ENCODE results near the gene ETV6.

The ETV6 gene

GRCh38 chr12:11697670-11698387, 48.4 kb downstream of the ETV6 start:
- TF ChIP-seq SIN3A (IDR thresholded peaks at IDR 0.05; ENCODE audit: borderline replicate concordance, insufficient read depth, low read length) (no peak), POLR2AphosphoS5 (IDR thresholded peaks at IDR 0.05; ENCODE audit: low read depth, low read length) (no peak), TAF1 (IDR thresholded peaks at IDR 0.05; ENCODE audit: borderline replicate concordance, insufficient read depth, low read length) (no peak), FOXP2 (optimal IDR thresholded peaks at IDR 0.05; ENCODE audit: borderline replicate concordance, extremely low read depth, extremely low read length, insufficient read depth) (no peak)
- TF ChIP-seq, protein P1, sequence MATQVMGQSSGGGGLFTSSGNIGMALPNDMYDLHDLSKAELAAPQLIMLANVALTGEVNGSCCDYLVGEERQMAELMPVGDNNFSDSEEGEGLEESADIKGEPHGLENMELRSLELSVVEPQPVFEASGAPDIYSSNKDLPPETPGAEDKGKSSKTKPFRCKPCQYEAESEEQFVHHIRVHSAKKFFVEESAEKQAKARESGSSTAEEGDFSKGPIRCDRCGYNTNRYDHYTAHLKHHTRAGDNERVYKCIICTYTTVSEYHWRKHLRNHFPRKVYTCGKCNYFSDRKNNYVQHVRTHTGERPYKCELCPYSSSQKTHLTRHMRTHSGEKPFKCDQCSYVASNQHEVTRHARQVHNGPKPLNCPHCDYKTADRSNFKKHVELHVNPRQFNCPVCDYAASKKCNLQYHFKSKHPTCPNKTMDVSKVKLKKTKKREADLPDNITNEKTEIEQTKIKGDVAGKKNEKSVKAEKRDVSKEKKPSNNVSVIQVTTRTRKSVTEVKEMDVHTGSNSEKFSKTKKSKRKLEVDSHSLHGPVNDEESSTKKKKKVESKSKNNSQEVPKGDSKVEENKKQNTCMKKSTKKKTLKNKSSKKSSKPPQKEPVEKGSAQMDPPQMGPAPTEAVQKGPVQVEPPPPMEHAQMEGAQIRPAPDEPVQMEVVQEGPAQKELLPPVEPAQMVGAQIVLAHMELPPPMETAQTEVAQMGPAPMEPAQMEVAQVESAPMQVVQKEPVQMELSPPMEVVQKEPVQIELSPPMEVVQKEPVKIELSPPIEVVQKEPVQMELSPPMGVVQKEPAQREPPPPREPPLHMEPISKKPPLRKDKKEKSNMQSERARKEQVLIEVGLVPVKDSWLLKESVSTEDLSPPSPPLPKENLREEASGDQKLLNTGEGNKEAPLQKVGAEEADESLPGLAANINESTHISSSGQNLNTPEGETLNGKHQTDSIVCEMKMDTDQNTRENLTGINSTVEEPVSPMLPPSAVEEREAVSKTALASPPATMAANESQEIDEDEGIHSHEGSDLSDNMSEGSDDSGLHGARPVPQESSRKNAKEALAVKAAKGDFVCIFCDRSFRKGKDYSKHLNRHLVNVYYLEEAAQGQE (IDR thresholded peaks at IDR 0.05; ENCODE audit: insufficient read depth in 1 of 2, low read depth in 2 of 2, low read length in 2 of 2), result no peak

DNA sequence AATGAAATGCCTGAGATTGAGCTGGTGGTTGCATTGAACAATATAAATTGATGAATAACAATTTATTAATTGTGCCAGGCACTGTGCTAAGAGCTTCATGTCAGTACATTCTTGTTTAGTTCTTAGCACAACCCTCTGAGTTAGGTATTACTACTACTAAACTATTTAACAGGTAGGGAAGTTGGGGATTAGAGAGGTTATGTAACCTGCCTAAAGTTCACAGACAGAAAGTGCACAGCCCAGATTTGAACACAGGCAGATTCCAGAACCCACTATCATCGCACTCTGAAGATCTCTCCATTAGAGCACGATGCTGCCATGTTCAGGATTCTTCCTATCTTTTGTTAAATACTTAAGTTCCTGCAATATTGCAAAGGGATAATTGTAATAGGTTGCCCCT, 49.3 kb downstream of the ETV6 start:
- TF ChIP-seq SIN3A (IDR thresholded peaks at IDR 0.05; ENCODE audit: borderline replicate concordance, insufficient read depth, low read length) (no peak), POLR2AphosphoS5 (IDR thresholded peaks at IDR 0.05; ENCODE audit: low read depth, low read length) (no peak), FOXP2 (optimal IDR thresholded peaks at IDR 0.05; ENCODE audit: borderline replicate concordance, extremely low read depth, extremely low read length, insufficient read depth) (no peak), TAF1 (IDR thresholded peaks at IDR 0.05; ENCODE audit: borderline replicate concordance, insufficient read depth, low read length) (no peak)
- TF ChIP-seq, protein P1 (IDR thresholded peaks at IDR 0.05; ENCODE audit: insufficient read depth in 1 of 2, low read depth in 2 of 2, low read length in 2 of 2), result no peak

GRCh38 chr12:11701433-11701832, 52.0 kb downstream of the ETV6 start:
- TF ChIP-seq TAF1 (IDR thresholded peaks at IDR 0.05; ENCODE audit: borderline replicate concordance, insufficient read depth, low read length), result no peak
- no peak for TF ChIP-seq SIN3A (IDR thresholded peaks at IDR 0.05; ENCODE audit: borderline replicate concordance, insufficient read depth, low read length)
- no peak for TF ChIP-seq POLR2AphosphoS5 (IDR thresholded peaks at IDR 0.05; ENCODE audit: low read depth, low read length)
- no peak for TF ChIP-seq FOXP2 (optimal IDR thresholded peaks at IDR 0.05; ENCODE audit: borderline replicate concordance, extremely low read depth, extremely low read length, insufficient read depth)
- TF ChIP-seq, protein P1 (IDR thresholded peaks at IDR 0.05; ENCODE audit: insufficient read depth in 1 of 2, low read depth in 2 of 2, low read length in 2 of 2), result no peak

- TF ChIP-seq TAF1 (IDR thresholded peaks at IDR 0.05; ENCODE audit: borderline replicate concordance, insufficient read depth, low read length) (no peak), FOXP2 (optimal IDR thresholded peaks at IDR 0.05; ENCODE audit: borderline replicate concordance, extremely low read depth, extremely low read length, insufficient read depth) (no peak), SIN3A (IDR thresholded peaks at IDR 0.05; ENCODE audit: borderline replicate concordance, insufficient read depth, low read length) (no peak), POLR2AphosphoS5 (IDR thresholded peaks at IDR 0.05; ENCODE audit: low read depth, low read length) (no peak)
- TF ChIP-seq, protein P1 (IDR thresholded peaks at IDR 0.05; ENCODE audit: insufficient read depth in 1 of 2, low read depth in 2 of 2, low read length in 2 of 2), result no peak
Observed at GRCh38 chr12:11702959-11703358, 53.5 kb downstream of the ETV6 start.
